Aorta (tissue), 5 donors: ENCODE measurements around the gene LDLRAD4. TPM values are rescaled to one million over a fixed set of nuclear protein-coding genes. Genes with fewer than 3 reads are reported as not detected.
A peak's percentile ranks its signal among the peaks of the same experiment; 100 is the strongest.

ENCODE experiments used
- ATAC-seq: fragments of 200-7000 bp; cut with Tn5 transposase; one replicate; pipeline ENCODE4 v1.9.1; 2022; ENCODE audit warnings: moderate library complexity; ENCODE audit not compliant: low FRiP score
- DNase-seq, 2 donors: peaks; one replicate each; pipeline ENCODE4 v3.0.0-alpha.2; 2020
- H3K27ac ChIP-seq, 2 donors: one replicate each; pipeline ENCODE4 v1.5.1; 2013; ENCODE audit warnings: low read length in 2 of 2, mild to moderate bottlenecking in 2 of 2, moderate library complexity in 2 of 2, control low read depth in 1 of 2, inconsistent platforms in 1 of 2, low read depth in 1 of 2
- H3K27me3 ChIP-seq, 2 donors: one replicate each; pipeline ENCODE4 v1.6.1; 2013; ENCODE audit warnings: control low read depth in 1 of 2, low read length in 1 of 2, mild to moderate bottlenecking in 1 of 2, moderate library complexity in 1 of 2; ENCODE audit not compliant: insufficient read depth in 2 of 2, control insufficient read depth in 1 of 2
- H3K36me3 ChIP-seq, 2 donors: one replicate each; pipeline ENCODE4 v1.6.1; 2013; ENCODE audit warnings: control low read depth in 1 of 2, low read length in 1 of 2, mild to moderate bottlenecking in 1 of 2; ENCODE audit not compliant: insufficient read depth in 2 of 2, control insufficient read depth in 1 of 2
- H3K4me1 ChIP-seq, 2 donors: one replicate each; pipeline ENCODE4 v1.6.1; 2013; ENCODE audit warnings: low read length in 2 of 2, control low read depth in 1 of 2, mild to moderate bottlenecking in 1 of 2, moderate library complexity in 1 of 2; ENCODE audit not compliant: insufficient read depth in 2 of 2, control insufficient read depth in 1 of 2
- H3K4me3 ChIP-seq, 2 donors: one replicate each; pipeline ENCODE4 v1.5.1; 2013; ENCODE audit warnings: low read length in 2 of 2, control low read depth in 1 of 2, mild to moderate bottlenecking in 1 of 2
- H3K9me3 ChIP-seq: one replicate; pipeline ENCODE4 v1.6.1; 2013; ENCODE audit warnings: mild to moderate bottlenecking, low read length; ENCODE audit not compliant: control insufficient read depth
- WGBS, 2 donors: extraction: QIAGEN DNeasy Blood & Tissue Kit; methylation state at CpG; one replicate each; pipeline ENCODE4 v1.1.7; 2013; 5-methylcytosine and 5-hydroxymethylcytosine counted together
- intact Hi-C, 2 donors: fragments of 100-400 bp; cut with DNase I; formaldehyde crosslinking; loops; one replicate each; pipeline versions ENCODE4 v1.14.2 to v1.15.0; 2022
- polyA plus RNA-seq, 2 donors: library from polyadenylated mRNA; stranded (reverse); fragments of 200-250 nt; gene quantifications; one replicate each; pipeline ENCODE4 v1.2.3, GENCODE V29; 2013
- total RNA-seq, 2 donors: library from RNA; stranded (reverse); fragmentation: NEBNext Ultra II Directional; extraction: Animal tissue kit (Norgen Biotek cat#: 25700); gene quantifications; one replicate each; pipeline ENCODE4 v1.2.1, GENCODE V29; 2021
- donor health status: healthy with polysubstance abuse.
- donor health status: Bipolar disorder and iron deficiency.
- donor health status: DM: no; HTN: no; CAD: no.
- donor health status: DM: no; HTN: no; CAD: no.
- donor health status: DM: yes; HTN: yes; CAD: no.

LDLRAD4 gene
- total and polyA plus RNA-seq, 4 donors = 7.0 to 112 (median 36.9) TPM

DNA sequence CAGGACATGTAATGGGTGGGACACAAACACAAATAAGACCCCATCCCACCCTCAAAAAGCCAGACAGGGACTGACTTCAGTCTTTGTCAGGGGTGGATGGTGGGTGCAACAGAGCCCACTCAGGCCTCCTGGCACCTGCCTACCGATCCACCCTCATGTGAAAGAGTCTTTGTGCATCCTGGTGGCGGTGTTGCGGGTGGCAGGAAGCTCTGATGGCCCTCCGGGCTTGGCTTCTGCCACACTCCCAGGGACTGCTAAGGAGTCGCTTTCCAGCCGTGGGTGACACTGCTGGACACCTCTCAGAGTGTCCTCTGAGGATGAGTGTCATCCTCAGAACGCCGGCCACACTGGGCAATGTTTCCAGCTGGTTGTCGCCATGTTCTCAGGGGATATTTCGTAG, 92.6 kb downstream of the LDLRAD4 start:
- no peak for DNase-seq

DNA sequence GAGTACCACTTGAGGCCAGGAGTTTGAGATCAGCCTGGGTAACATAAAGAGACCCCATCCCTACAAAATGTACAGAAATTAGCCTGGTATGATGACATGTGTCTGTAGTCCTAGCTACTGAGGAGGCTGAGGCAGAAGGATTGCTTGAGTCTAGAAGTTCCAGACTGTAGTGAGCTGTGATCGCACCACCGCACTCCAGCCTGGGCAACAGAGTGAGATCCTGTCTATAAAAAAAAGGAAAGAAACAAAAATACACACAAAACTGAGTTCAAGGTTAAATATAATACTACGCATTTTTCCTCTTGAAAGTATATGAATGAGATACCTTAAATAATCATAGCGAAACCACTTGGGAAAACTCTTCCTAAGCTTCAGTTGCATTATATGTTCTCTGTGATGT, 94.0 kb downstream of the LDLRAD4 start:
- no peak for DNase-seq
- Histone ChIP-seq H3K9me3 (no peaks in the 10 kb centered on the region), H3K4me1 (no peaks in the 10 kb centered on the region), H3K27me3 (no peaks in the 10 kb centered on the region), H3K4me3 (no peak overlapping the region), H3K27ac (no peak overlapping the region), H3K36me3 (no peaks in the 10 kb centered on the region)
- no peak for ATAC-seq
- WGBS, 2 donors = 96 to 97% methylated on average over 4 of the region's 4 CpGs
- intact Hi-C loops = no loop called here

More for the DNA sequence above, 92.6 kb downstream of the LDLRAD4 start:
- H3K4me3 ChIP-seq = no peak overlapping the region
- 87 to 93% methylated on average over 10 of the region's 10 CpGs for WGBS, 2 donors
- no peaks in the 10 kb centered on the region for H3K36me3 ChIP-seq
- no peaks in the 10 kb centered on the region for H3K4me1 ChIP-seq
- intact Hi-C loops = no loop called here
- no peak overlapping the region for H3K27ac ChIP-seq
- ATAC-seq = no peak
- no peaks in the 10 kb centered on the region for H3K27me3 ChIP-seq
- H3K9me3 ChIP-seq = no peaks in the 10 kb centered on the region

DNA sequence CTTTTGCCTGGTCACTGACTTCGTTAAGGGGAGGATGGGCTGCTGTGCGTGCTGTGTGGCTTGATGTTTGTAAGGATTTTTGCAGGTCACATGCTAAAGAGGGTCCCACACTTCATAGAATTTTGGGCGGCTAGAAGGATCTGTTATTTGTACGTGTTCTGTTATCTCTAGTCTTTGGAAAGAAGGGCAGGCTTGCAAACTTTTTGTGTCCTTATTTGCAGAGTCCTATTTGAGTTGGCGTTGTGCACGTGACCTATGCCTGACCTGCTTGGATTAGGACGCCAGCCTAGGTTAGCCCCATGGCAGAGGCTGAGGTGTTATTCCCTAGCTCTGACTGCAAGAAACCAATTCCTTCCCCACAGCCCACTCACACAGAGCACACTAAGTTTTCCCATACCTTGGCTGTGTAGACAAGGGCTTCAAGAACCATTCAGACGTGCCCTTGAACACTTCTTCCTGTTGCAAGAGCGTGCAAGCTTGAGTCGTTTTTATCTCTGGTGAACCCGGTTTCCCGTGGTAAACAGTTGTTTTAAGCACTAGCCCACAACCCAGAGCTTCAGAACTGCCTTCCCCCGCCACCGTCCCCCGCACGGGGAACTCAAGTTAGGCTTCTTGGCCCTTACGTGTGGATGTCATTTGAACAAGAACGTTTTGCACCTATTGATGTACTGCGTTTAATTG, 94.6 kb downstream of the LDLRAD4 start:
- H3K27me3 ChIP-seq = no peaks in the 10 kb centered on the region
- 77 to 78% methylated on average over 19 of the region's 19 CpGs for WGBS, 2 donors
- intact Hi-C loops = no loop called here
- no peaks in the 10 kb centered on the region for H3K9me3 ChIP-seq
- ATAC-seq (no peak), DNase-seq (no peak)
- H3K36me3 ChIP-seq = no peaks in the 10 kb centered on the region
- H3K27ac ChIP-seq = no peak overlapping the region
- no peak overlapping the region for H3K4me3 ChIP-seq
- no peaks in the 10 kb centered on the region for H3K4me1 ChIP-seq

DNA sequence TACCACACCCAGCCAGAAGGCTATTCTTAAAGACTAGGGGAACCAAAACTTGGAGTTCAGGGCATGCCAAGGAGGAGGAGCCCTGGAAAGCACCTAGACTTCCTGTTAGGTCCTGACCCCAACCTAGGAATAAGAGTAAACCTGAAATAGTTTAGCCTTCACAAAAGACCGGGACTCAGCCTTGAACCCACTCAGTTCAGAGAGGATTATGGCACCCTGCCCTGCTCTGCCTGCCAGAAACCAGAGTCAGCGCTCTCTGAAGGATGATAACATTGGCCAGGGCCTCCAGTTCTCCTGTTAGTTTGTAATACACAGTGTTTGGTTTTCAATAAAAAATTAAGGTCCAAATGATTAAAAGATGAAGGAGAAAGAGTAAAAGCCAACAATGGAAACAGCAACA, 96.4 kb downstream of the LDLRAD4 start:
- Histone ChIP-seq H3K4me3 (no peak overlapping the region), H3K36me3 (no peaks in the 10 kb centered on the region), H3K27me3 (no peaks in the 10 kb centered on the region), H3K27ac (no peak overlapping the region), H3K4me1 (no peaks in the 10 kb centered on the region), H3K9me3 (no peaks in the 10 kb centered on the region)
- ATAC-seq (no peak), DNase-seq (no peak)
- intact Hi-C loops = no loop called here
- 53 to 55% methylated on average over 2 of the region's 2 CpGs for WGBS, 2 donors

DNA sequence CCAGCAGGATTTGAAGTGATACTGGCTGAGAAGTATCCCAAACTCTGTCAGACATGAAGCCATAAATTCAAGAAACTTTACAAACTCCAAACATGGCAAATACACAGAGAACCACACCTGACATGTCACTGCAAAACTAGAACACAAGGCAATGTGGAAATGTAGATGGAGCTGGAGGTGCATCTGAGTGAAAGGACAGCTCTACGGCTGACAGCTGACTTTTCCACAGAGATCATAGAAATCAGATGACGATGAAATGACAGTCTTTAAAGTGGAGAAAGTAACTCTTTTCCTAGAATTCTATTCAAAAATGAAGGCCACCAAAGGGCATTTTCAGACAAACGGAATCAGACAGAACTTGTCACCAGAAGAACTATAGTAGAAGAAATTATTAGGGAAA, 97.5 kb downstream of the LDLRAD4 start:
- H3K4me3 ChIP-seq = no peak overlapping the region

DNA sequence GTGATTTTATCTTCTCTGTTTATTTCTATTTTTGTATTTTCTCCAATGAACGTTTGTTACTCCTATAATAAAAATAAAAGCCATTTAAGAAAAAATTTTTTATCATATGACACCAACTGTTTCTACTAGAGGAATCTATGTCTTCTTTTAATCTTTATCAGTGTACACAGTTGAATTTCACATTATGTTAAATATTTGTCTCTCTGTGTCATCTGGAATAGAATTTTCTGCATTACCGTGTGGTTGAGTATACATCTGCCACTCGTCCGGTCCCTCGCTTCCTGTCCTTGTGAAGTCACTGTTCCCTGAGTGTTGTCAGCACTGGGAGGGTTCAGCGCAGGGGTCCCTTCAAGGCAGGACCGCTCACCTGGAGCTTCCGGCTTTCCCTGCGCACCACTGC, 99.2 kb downstream of the LDLRAD4 start:
- intact Hi-C loops = no loop called here
- no peak overlapping the region for H3K4me3 ChIP-seq
- no peak overlapping the region for H3K27ac ChIP-seq
- ATAC-seq (no peak), DNase-seq (no peak)
- H3K9me3 ChIP-seq = no peaks in the 10 kb centered on the region
- WGBS, 2 donors = 86 to 88% methylated on average over 9 of the region's 9 CpGs
- H3K27me3 ChIP-seq = no peaks in the 10 kb centered on the region
- H3K4me1 ChIP-seq = peaks cover under 1 to 2% of the 10 kb centered on the region in 2 donors
- no peaks in the 10 kb centered on the region for H3K36me3 ChIP-seq

More for the DNA sequence above, 97.5 kb downstream of the LDLRAD4 start:
- Histone ChIP-seq H3K27ac (no peak overlapping the region), H3K36me3 (no peaks in the 10 kb centered on the region), H3K9me3 (no peaks in the 10 kb centered on the region), H3K27me3 (no peaks in the 10 kb centered on the region), H3K4me1 (peaks cover 0 to 2% of the 10 kb centered on the region in 2 donors)
- WGBS, 2 donors = 97 to 100% methylated on average over 3 of the region's 3 CpGs
- DNase-seq = no peak
- no peak for ATAC-seq
- intact Hi-C loops = no loop called here

DNA sequence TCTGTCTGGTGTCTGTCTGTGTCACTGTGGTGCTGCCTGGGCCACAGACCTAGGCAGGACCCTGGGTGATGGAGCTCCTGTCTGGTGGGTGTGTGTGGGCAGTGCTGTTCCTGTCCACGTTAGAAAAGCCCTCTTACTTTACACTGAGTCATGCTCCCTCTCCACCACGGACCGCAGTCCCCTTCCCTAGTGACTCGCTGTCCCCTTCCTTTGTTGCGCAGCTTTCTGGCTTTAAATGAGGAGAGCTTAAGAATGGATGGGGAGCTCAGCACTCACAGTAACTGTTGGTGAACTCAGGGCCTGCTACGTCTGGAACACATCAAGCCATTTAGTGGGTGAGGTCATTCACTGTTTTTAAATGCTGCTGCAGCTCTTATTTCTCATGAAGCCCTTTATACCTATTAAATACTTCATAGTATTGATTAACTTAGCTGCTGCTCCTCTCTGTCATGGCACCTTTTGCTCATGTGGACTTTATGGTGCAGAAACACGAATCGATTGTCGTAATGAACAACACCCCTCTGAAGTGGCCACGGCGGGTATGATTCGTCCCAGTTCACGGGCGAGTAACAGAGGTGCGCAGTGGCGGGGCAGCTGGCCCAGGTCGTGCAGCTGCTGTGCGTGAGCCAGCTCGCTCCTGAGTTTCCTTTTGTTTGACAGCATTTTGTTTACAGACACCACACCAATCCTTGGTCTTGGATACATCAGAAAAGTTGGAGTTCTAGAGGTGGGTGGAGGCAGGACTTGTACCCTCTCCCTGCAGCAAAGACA, 100.4 kb downstream of the LDLRAD4 start:
- DNase-seq (no peak), ATAC-seq (peak; percentile 51)
- H3K36me3 ChIP-seq = no peaks in the 10 kb centered on the region
- H3K4me1 ChIP-seq = peaks cover 2 to 3% of the 10 kb centered on the region in 2 donors
- H3K4me3 ChIP-seq = no peak overlapping the region
- 54% methylated on average over 19 of the region's 19 CpGs for WGBS, 2 donors
- no peaks in the 10 kb centered on the region for H3K9me3 ChIP-seq
- H3K27me3 ChIP-seq = no peaks in the 10 kb centered on the region
- peak overlapping the region; percentile 61 to 68 for H3K27ac ChIP-seq
- intact Hi-C loops = no loop called here

DNA sequence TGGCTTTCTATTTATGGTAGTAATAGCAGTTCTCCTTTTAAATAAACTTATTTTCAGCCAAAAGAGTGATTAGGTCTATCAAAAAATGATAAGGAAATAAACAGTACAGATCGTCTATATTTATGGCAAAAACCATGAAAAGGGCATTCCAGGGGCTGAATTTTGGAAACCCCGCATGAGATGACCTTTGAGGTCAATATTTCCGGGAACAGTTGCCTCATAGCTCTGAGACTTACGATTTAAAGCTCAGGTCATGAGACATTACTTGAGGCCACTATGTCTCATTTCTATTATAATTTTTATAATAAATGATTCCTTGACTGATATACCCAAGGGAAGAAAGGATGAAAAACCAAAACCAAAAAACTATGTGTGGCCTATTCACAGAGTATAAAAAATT, 101.1 kb downstream of the LDLRAD4 start:
- Histone ChIP-seq H3K4me3 (no peak overlapping the region), H3K4me1 (peaks cover 2 to 3% of the 10 kb centered on the region in 2 donors), H3K9me3 (no peaks in the 10 kb centered on the region), H3K36me3 (no peaks in the 10 kb centered on the region), H3K27ac (peak overlapping the region in 1 of 2 donors; percentile 14), H3K27me3 (no peaks in the 10 kb centered on the region)
- intact Hi-C loops = loop anchor here (5.0 kb wide), 5 partner anchors 37 to 97 kb away; no protein-coding TSS in a partner anchor
- DNase-seq (no peak), ATAC-seq (peak; percentile 40)
- WGBS, 2 donors = 7% methylated on average over 4 of the region's 4 CpGs

DNA sequence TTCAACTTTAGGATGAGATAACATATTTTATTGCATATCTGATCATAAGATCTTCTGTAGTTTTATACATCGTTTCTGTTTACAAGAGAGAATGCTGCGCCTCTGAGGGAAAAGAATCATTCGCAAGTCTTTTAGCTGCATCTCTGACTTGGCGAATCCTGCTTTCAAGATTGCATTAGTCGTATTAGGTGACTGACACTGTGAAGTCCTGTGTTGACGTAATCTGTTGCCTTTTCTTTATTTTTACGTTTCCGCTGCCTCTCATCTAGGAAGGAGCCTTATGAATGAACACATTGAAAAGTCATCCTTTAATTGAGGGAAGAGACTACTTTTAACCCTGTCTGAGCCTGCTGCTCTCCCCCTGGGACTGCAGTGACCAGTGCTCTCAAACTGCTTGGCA, 101.5 kb downstream of the LDLRAD4 start:
- no peak overlapping the region for H3K4me3 ChIP-seq
- H3K27me3 ChIP-seq = no peaks in the 10 kb centered on the region
- WGBS, 2 donors = 44 to 52% methylated on average over 8 of the region's 8 CpGs
- intact Hi-C loops = loop anchor here (5.0 kb wide), 5 partner anchors 38 to 98 kb away; no protein-coding TSS in a partner anchor
- no peaks in the 10 kb centered on the region for H3K36me3 ChIP-seq
- ATAC-seq (no peak), DNase-seq (no peak)
- peak overlapping the region; percentile 14 to 71 for H3K27ac ChIP-seq
- peaks cover 2 to 3% of the 10 kb centered on the region in 2 donors for H3K4me1 ChIP-seq
- no peaks in the 10 kb centered on the region for H3K9me3 ChIP-seq
